Neural progenitor cell (in vitro differentiated cells): ENCODE measurements around the gene CREM.

Experiments
- EZH2 ChIP-seq: fragments of 200-600 bp; sonication (generic); IDR thresholded peaks from 2 replicates; pipeline ENCODE4 v1.6.1; 2017; ENCODE audit warnings: antibody characterized with exemption, mild to moderate bottlenecking, moderate library complexity
- TF ChIP-seq, protein P1 (sequence below): fragments of 200-600 bp; sonication (generic); IDR thresholded peaks from 2 replicates; pipeline ENCODE4 v1.5.1; 2017; ENCODE audit warnings: antibody characterized with exemption, mild to moderate bottlenecking

DNA sequence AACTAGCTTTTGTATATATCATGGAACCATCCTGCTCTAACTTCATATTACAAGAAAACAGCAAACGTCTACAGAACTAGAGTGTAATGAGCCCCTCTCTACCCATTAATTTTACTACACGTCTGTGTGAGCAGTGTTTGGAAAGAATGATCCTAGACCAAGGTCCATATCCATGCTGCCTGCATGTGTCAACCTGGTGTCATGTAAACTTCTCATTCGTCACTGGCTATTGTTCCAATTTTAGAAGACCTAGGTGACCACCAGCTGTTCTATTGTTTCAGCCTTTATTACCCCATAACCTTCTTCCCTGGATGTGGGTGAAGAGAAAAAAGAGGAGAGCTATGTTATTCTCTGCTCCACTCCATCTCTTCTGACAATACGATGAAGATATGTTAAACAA is 77.1 kb downstream of the CREM start:
- TF ChIP-seq, protein P1, sequence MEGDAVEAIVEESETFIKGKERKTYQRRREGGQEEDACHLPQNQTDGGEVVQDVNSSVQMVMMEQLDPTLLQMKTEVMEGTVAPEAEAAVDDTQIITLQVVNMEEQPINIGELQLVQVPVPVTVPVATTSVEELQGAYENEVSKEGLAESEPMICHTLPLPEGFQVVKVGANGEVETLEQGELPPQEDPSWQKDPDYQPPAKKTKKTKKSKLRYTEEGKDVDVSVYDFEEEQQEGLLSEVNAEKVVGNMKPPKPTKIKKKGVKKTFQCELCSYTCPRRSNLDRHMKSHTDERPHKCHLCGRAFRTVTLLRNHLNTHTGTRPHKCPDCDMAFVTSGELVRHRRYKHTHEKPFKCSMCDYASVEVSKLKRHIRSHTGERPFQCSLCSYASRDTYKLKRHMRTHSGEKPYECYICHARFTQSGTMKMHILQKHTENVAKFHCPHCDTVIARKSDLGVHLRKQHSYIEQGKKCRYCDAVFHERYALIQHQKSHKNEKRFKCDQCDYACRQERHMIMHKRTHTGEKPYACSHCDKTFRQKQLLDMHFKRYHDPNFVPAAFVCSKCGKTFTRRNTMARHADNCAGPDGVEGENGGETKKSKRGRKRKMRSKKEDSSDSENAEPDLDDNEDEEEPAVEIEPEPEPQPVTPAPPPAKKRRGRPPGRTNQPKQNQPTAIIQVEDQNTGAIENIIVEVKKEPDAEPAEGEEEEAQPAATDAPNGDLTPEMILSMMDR = no peak
- no peak for TF ChIP-seq EZH2
